Measurements from ENCODE around the gene CHTF18.
"Not testable (repeated sequence)": the region's sequence is repeated elsewhere in the genome, so short reads cannot be mapped to it uniquely, and the experiment has no call there.

GRCh38 chr16:836822-837221 is 48.4 kb downstream of the CHTF18 start:
- not testable (repeated sequence) for TF ChIP-seq CTCF, POLR2A (IDR thresholded peaks at IDR 0.05)
